Retina (tissue), 1 donor: ENCODE results near the gene SKA2.
"Not testable (repeated sequence)": the region's sequence is repeated elsewhere in the genome, so short reads cannot be mapped to it uniquely, and the experiment has no call there.

Experiments used
- DNase-seq: peaks from one replicate; pipeline ENCODE4 v3.0.0-alpha.2; 2016

The SKA2 gene

DNA sequence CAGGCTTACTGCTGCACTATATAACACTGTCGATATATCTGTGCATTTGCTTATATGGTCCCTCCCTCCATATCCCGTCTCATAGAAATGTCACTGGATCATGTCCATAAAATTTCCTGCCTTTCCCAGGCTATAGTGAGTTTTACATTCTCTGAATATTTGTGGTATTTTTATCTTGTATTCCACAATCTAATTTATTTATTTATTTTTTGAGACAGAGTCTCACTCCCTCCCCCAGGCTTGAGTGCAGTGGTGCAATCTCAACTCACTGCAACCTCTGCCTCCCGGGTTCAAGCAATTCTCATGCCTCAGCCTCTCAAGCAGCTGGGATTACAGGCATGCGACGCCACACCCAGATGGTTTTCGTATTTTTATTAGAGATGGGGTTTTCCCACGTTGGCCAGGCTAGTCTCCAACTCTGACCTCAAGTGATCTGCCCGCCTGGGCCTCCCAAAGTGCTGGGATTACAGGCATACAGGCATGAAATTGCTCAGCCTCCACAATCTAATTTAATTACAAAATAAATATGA, 61.2 kb downstream of the SKA2 start:
- DNase-seq, result no peak

DNA sequence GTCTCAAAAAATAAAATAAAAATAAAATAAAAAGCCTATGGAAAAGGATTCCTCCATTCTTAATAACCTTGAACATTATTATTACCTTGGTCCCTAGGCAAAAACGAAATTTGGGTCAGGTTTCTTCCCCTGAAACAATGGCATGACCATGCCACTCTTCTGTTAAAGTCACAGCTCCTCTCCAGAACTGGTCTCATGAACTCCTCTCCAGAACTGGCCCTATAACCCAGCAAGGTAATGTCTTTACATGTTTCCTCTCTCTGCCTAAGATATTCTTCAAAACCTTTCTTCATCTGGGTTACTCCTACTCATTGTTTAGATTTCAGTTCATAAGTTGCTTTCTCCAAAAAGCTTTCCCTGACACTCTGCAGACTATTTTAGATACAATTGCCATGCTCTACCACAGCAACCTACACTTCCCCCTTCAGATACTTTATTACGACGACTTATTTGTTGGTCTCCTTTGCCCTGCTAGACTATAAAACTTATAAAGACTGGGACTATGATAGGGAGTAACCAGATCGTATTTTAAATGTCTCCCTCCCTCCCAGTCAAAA, 61.8 kb downstream of the SKA2 start:
- DNase-seq, result no peak

DNA sequence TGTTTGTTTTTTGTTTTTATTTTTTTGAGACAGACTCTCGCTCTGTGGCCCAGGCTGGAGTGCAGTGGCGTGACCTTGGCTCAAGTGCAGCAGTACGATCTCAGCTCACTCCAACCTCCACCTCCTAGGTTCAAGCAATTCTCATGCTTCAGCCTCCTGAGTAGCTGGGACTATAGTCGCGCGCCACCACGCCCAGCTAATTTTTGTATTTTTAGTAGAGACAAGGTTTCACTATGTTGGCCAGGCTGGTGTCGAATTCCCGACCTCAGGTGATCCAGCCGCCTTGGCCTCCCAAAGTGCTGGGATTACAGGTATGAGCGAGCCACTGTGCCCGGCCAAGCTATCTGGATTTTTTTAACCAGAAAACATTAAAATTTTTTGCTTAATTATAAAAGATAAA, 64.4 kb downstream of the SKA2 start:
- DNase-seq, result not testable (repeated sequence)

DNA sequence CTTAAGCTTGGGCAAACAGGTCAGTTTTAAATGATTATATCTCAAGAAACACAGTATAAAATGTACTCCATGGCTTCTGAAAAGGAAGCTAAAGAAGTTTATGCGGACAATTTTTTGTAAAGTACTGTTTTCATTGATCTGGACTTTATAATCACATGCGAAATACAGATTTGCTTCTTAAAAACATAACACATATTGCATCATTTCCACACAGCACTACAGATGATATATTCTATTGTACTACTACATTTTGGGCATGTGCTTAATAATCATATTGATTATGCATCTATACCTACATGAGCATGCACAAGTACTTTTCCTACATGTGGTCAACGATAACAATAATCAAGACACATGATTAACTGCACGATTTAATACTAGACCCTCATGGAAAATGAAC, 70.8 kb downstream of the SKA2 start:
- DNase-seq, result no peak

DNA sequence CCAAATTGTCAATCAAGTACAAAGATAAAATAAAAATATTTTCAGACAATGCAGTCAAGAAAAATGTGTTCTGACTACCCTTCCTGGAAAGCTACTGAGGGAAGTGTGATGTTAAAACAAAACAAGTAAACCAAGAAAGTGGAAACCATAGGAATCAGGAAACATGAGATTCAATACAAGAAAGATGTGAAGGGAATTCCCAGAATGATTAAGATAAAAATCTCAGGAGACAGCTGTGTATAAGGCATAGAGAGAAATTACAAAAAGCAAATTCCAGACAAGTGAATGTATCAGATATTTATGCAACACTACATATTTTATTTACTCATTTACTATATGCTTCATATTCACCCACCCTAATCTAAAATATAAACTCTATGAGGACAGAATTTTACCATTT, 80.5 kb downstream of the SKA2 start:
- DNase-seq, result no peak

DNA sequence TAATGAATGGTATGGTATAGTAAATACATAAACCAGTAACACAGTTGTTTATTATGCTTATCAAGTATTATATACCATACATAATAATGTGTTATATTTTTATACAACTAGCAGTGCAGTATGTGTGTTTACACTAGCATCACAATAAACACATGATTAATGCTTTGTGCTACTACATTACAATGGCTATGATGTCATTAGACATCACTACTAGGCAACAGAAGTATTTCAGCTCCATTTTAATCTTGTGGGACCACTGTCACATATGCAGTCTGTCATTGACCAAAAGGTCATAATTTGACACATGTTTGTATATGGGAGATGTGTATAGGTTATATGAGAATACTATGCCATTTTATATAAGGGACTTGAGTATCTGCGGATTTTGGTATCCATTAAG, 81.0 kb downstream of the SKA2 start:
- DNase-seq, result no peak

DNA sequence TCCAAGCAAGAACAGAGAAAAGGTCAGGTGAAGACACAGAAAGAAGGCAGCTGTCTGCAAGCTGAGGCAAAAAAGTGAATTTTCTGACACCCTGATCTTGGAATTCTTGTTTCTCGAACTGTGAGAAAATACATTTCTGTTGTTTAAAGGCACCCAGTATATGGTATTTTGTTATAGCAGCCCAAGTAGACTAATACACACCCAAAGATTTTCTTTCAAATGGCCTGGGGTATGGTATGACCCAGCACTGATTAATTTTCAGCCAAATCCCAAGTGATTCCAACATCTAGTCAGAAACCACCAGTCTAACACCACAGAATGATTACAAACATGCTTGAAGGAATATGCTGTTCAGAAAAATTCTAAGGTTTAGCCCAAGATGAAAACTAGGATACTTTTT, 85.1 kb downstream of the SKA2 start:
- DNase-seq, result no peak

DNA sequence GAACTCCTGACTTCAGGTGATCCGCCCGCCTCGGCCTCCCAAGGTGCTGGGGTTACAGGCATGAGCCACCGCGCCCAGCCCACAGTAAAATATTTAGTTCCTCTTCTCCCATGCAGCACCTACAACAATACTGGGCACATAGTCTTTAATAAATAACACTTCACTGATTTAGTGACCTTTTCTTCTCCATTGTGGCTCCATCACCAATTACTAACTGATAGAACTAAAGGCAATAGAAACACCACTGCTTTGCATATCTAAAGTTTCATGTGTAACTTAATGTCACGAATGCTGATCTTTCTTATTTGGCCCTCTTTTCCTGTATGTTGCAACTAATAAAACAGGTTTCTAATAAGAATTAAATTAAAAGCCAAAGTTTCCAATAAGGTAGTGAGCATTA, 87.2 kb downstream of the SKA2 start:
- DNase-seq, result no peak

DNA sequence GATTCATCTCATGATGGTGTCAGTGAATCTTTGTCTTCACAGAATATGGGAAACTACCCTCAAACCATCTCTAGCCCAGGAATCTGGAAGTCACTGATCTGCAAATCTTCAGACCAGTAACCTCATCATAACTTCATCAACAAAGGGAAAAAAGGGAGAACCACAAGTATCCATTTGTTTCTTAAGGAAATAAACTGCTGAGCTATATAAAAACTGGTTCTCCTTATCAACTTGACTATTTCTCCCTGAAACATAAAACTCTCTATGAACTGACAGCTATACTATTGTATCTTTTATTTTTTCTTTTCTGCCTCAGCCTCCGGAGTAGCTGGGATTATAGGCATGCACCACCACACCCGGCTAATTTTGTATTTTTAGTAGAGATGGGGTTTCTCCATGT, 87.6 kb downstream of the SKA2 start:
- no peak for DNase-seq

DNA sequence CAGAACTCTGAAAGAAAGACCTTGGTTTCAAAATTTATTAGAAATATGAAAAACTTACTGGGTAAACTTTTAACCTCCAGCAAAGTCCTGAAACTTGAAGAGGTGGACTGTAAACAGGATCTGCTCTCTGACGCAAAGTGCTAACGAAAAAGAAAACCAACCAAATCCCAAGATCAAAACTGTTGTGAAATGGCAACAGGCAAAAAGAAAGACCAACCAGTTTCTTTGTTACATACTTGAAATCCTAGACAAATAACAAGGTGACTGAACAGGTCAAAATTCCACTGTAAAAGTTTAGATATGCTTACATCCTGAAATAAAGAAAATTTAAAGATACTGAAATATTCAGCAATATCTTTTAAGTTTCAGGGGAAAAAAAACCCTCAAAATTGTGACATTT, 92.5 kb downstream of the SKA2 start:
- no peak for DNase-seq
